Loucy (cell line): ENCODE results near the gene ALDOB.

Source experiments
- H2AFZ ChIP-seq: fragments of 200-600 bp; sonication (generic); 2 replicates; pipeline ENCODE4 v1.6.0; 2016; ENCODE audit warnings: antibody characterized with exemption, mild to moderate bottlenecking, low read length, moderate library complexity
- H3F3A ChIP-seq: fragments of 200-600 bp; 2 replicates; pipeline ENCODE4 v1.6.0; 2016; ENCODE audit warnings: antibody characterized with exemption, low read depth, mild to moderate bottlenecking
- H3K27me3 ChIP-seq: fragments of 200-600 bp; sonication (generic); 2 replicates; pipeline ENCODE4 v1.6.1; 2014; ENCODE audit warnings: low read length, mild to moderate bottlenecking; ENCODE audit not compliant: insufficient read depth, poor library complexity, severe bottlenecking
- H3K36me3 ChIP-seq: fragments of 200-600 bp; sonication (generic); 2 replicates; pipeline ENCODE4 v1.6.1; 2016; ENCODE audit warnings: low read length; ENCODE audit not compliant: insufficient read depth
- H3K4me1 ChIP-seq: fragments of 200-600 bp; sonication (generic); 2 replicates; pipeline ENCODE4 v1.5.1; 2014; ENCODE audit warnings: low read length, mild to moderate bottlenecking; ENCODE audit not compliant: insufficient read depth, poor library complexity, severe bottlenecking
- H3K4me2 ChIP-seq: fragments of 200-600 bp; sonication (generic); 2 replicates; pipeline ENCODE4 v1.6.0; 2014; ENCODE audit warnings: antibody characterized with exemption, low read length, low read depth, mild to moderate bottlenecking; ENCODE audit not compliant: poor library complexity, severe bottlenecking
- H3K4me3 ChIP-seq: fragments of 200-600 bp; sonication (generic); 2 replicates; pipeline ENCODE4 v1.5.1; 2014; ENCODE audit warnings: low read length, mild to moderate bottlenecking, mixed read lengths; ENCODE audit not compliant: poor library complexity, severe bottlenecking
- H3K79me2 ChIP-seq: fragments of 200-600 bp; sonication (generic); 2 replicates; pipeline ENCODE4 v1.6.1; 2014; ENCODE audit warnings: low read length; ENCODE audit not compliant: insufficient read depth
- H3K9ac ChIP-seq: fragments of 200-600 bp; sonication (generic); 2 replicates; pipeline ENCODE4 v1.6.0; 2014; ENCODE audit warnings: mild to moderate bottlenecking, low read depth, low read length, moderate library complexity; ENCODE audit not compliant: poor library complexity, severe bottlenecking
- H3K9me2 ChIP-seq: fragments of 200-600 bp; sonication (generic); replicated peaks from 2 replicates; pipeline ENCODE4 v1.6.1; 2016; ENCODE audit warnings: low read depth, low read length, mixed read lengths
- H3K9me3 ChIP-seq: fragments of 200-600 bp; sonication (generic); 2 replicates; pipeline ENCODE4 v1.6.1; 2014; ENCODE audit warnings: mild to moderate bottlenecking, antibody characterized with exemption, low read length, low read depth; ENCODE audit not compliant: insufficient read depth
- H4K20me1 ChIP-seq: fragments of 200-600 bp; sonication (generic); 2 replicates; pipeline ENCODE4 v1.6.0; 2014; ENCODE audit warnings: antibody characterized with exemption, low read length, mild to moderate bottlenecking; ENCODE audit not compliant: insufficient read depth, poor library complexity, severe bottlenecking
- EZH2phosphoT487 ChIP-seq: fragments of 200-600 bp; IDR thresholded peaks from 2 replicates; pipeline ENCODE4 v1.6.1; 2018; ENCODE audit warnings: antibody characterized with exemption, mild to moderate bottlenecking, moderate library complexity, borderline replicate concordance
- TF ChIP-seq, protein P1 (sequence below): fragments of 200-600 bp; sonication (generic); conservative IDR thresholded peaks from 2 replicates; pipeline ENCODE4 v1.5.1; 2014; ENCODE audit warnings: mild to moderate bottlenecking, antibody characterized with exemption, low read length

ALDOB gene

DNA sequence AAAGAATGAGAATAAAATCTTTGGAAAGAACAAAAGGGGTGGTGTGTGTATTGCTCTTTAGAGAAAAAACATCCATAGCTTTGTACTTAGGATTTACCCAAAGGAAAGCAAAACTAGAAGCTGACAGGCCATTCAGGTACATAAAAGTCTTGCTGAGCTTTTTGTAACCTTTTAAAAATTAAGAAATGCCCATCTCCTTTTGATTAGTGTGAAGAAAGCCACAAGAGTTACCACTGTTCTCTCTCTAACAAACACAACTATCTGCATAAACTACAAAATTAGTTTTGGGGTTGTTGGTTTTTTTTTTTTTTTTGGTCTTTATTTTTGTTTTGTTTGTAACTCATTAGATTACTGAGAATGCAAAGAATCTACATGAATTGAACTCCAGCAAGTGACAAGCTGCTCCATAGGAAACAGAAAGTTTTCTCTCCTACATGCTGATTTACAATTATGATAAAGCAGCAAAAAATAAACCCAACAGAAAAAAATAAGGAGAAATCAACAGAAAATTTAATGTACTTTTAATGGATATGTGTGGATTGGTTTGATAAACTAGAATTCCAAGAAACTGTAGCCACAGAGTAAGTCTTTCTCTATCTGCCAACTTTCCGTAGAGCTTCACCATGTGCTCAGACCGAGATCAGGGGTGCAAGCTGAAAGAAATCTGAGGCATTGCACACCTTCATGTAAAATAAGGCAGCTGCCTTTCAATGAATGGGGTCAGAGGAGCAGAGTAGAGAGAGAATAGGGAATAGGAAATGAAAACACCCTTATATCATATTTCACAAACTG is 63.1 kb downstream of the ALDOB start:
- Histone ChIP-seq H2AFZ (no peak overlapping the region), H3K9me3 (no peaks in the 10 kb centered on the region), H3K4me2 (no peak overlapping the region), H3K9me2 (no peaks in the 10 kb centered on the region), H4K20me1 (no peaks in the 10 kb centered on the region), H3K4me3 (no peak overlapping the region), H3F3A (no peaks in the 10 kb centered on the region), H3K4me1 (no peaks in the 10 kb centered on the region), H3K27me3 (peaks cover 4% of the 10 kb centered on the region), H3K79me2 (no peaks in the 10 kb centered on the region), H3K36me3 (no peaks in the 10 kb centered on the region), H3K9ac (no peak overlapping the region)
- no peak for TF ChIP-seq EZH2phosphoT487
- TF ChIP-seq, protein P1, sequence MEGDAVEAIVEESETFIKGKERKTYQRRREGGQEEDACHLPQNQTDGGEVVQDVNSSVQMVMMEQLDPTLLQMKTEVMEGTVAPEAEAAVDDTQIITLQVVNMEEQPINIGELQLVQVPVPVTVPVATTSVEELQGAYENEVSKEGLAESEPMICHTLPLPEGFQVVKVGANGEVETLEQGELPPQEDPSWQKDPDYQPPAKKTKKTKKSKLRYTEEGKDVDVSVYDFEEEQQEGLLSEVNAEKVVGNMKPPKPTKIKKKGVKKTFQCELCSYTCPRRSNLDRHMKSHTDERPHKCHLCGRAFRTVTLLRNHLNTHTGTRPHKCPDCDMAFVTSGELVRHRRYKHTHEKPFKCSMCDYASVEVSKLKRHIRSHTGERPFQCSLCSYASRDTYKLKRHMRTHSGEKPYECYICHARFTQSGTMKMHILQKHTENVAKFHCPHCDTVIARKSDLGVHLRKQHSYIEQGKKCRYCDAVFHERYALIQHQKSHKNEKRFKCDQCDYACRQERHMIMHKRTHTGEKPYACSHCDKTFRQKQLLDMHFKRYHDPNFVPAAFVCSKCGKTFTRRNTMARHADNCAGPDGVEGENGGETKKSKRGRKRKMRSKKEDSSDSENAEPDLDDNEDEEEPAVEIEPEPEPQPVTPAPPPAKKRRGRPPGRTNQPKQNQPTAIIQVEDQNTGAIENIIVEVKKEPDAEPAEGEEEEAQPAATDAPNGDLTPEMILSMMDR = no peak

DNA sequence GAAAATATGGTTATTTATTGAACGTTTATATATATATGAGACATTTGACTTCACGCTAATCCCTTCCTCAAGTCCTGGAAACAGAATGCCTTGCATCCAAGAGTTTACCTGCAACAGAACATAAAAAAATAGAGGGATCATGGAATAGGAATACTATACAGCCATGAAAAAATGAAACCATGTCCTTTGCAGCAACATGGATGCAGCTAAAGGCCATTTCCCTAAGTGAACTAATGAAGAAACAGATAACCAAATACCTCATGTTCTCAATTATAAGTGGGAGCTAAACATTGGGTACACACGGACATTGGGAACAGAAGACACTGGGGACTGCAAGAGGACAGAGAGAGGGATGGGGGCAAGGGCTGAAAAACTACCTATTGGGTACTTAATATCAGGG is 63.8 kb downstream of the ALDOB start:
- Histone ChIP-seq H3K4me1 (no peaks in the 10 kb centered on the region), H3K9ac (no peak overlapping the region), H3K4me2 (no peak overlapping the region), H3K36me3 (no peaks in the 10 kb centered on the region), H3K4me3 (no peak overlapping the region), H3F3A (no peaks in the 10 kb centered on the region), H3K9me3 (no peaks in the 10 kb centered on the region), H3K9me2 (no peaks in the 10 kb centered on the region), H4K20me1 (no peaks in the 10 kb centered on the region), H2AFZ (no peak overlapping the region), H3K79me2 (no peaks in the 10 kb centered on the region), H3K27me3 (peaks cover 4% of the 10 kb centered on the region)
- TF ChIP-seq, protein P1 = no peak
- TF ChIP-seq EZH2phosphoT487 = no peak
